DOHH2 (cell line): ENCODE results near the gene METTL1.

ENCODE experiments used
- CTCF ChIP-seq: fragments of 200-600 bp; sonication (generic); IDR thresholded peaks from one replicate; pipeline ENCODE4 v1.5.1; 2014; ENCODE audit warnings: antibody characterized with exemption, mild to moderate bottlenecking, low read depth, low read length; ENCODE audit not compliant: poor library complexity, severe bottlenecking
- EZH2phosphoT487 ChIP-seq: fragments of 200-600 bp; sonication (generic); IDR thresholded peaks from 2 replicates; pipeline ENCODE4 v1.6.1; 2017; ENCODE audit warnings: borderline replicate concordance, mild to moderate bottlenecking, antibody characterized with exemption, low read length, moderate library complexity, mixed read lengths

GRCh38 chr12:57770734-57771133 lies 1.2 kb downstream of the METTL1 start:
- TF ChIP-seq CTCF (no peak), EZH2phosphoT487 (no peak)
